Pancreas (tissue), 10 donors: ENCODE results near the gene CTNNA2. TPM values are rescaled to one million over a fixed set of nuclear protein-coding genes. Genes with fewer than 3 reads are reported as not detected.

Experiments
- ATAC-seq, 4 donors: fragments of 200-7000 bp; cut with Tn5 transposase; one replicate each; pipeline versions ENCODE4 v1.8.0 to v1.9.1; 2020; ENCODE audit warnings: mild to moderate bottlenecking in 4 of 4, moderate library complexity in 4 of 4
- DNase-seq, 6 donors: peaks; one replicate each; pipeline ENCODE4 v3.0.0-alpha.2; 2020
- FAIRE-seq: peaks from 2 replicates; lab custom pipeline; 2012; peaks lifted over from hg19 to GRCh38; lab: Jason Lieb, UNC
- H3K27ac ChIP-seq, 4 donors: fragments of 200-600 bp; sonication (generic); 1 replicate in 3 of 4; 2 replicates in 1 of 4; pipeline versions ENCODE4 v1.5.0 to v1.8.0; 2020
- H3K27me3 ChIP-seq, 4 donors: fragments of 200-600 bp; one replicate each; pipeline ENCODE4 v1.8.0; 2021
- H3K36me3 ChIP-seq, 3 donors: fragments of 200-600 bp; sonication (generic) in 1 of 3; one replicate each; pipeline versions ENCODE4 v1.5.0 to v1.8.0; 2020 to 2021
- H3K4me1 ChIP-seq, 3 donors: fragments of 200-600 bp; one replicate each; pipeline ENCODE4 v1.8.0; 2021
- H3K4me3 ChIP-seq, 4 donors: fragments of 200-600 bp; sonication (generic) in 2 of 4; one replicate each; pipeline versions ENCODE4 v1.5.0 to v1.8.0; 2020 to 2021
- H3K9me3 ChIP-seq, 4 donors: fragments of 200-600 bp; one replicate each; pipeline ENCODE4 v1.8.0; 2021
- CTCF ChIP-seq, 4 donors: fragments of 200-600 bp; sonication (generic) in 3 of 4; IDR thresholded peaks; one replicate each; pipeline versions ENCODE4 v1.5.0 to v1.8.0; 2021; ENCODE audit warnings: antibody characterized with exemption in 4 of 4
- WGBS, 2 donors: extraction: QIAGEN DNeasy Blood & Tissue Kit; methylation state at CpG; one replicate each; pipeline ENCODE4 v1.1.7; 2013; 5-methylcytosine and 5-hydroxymethylcytosine counted together
- intact Hi-C, 3 donors: fragments of 100-400 bp; cut with DNase I; formaldehyde crosslinking; loops; one replicate each; pipeline versions ENCODE4 v1.11.1 to v1.14.2; 2022
- polyA plus RNA-seq, 2 donors: library from polyadenylated mRNA; stranded (reverse); fragments of 200-250 nt; gene quantifications; one replicate each; pipeline ENCODE4 v1.2.3, GENCODE V29; 2013
- total RNA-seq, 6 donors: library from RNA; stranded (reverse); fragmentation: NEBNext Ultra II Directional in 4 of 6; extraction: Animal tissue kit (Norgen Biotek cat#: 25700) in 4 of 6; gene quantifications; one replicate each; pipeline versions ENCODE4 v1.2.1 to v1.2.4, GENCODE V29; 2021 to 2023
- donor health status: healthy with polysubstance abuse.
- donor health status: DM: no; HTN: no; CAD: no; lungs with moderate emphysema.
- donor health status: DM: no; HTN: no; CAD: no.
- donor health status: control.
- donor health status: control.
- donor health status: Bipolar disorder and iron deficiency.
- donor health status: DM: yes; HTN: yes; CAD: no.
- donor health status: DM: no; HTN: no; CAD: no.
- donor health status: DM: no; HTN: no; CAD: no.
- donor health status: DM: yes; HTN: yes; CAD: no.

Gene CTNNA2
- total and polyA plus RNA-seq, 8 donors: 0.25 to 12.1 (median 2.1) TPM

DNA sequence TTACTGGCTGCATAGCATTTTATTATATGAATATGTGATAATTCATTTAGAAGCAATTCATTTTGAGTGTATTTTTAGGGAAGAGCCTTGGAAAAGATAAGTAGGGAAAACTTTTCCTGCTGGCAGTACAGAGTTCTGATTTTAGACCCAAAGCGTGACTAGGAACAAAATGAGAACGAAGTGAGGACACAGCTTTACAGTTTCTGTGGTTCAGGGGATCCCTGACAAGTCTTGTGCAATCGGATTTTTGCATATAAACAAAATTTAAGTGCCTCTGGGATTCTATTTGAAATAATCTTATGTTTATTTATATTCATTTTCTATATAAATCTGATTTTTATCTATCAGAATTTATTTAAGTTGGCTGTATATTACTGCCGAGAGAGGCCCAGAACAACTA lies 402.6 kb downstream of the CTNNA2 start:
- intact Hi-C loops: no loop called here
- no peaks in the 10 kb centered on the region for H3K4me1 ChIP-seq
- no peak for DNase-seq
- H3K4me3 ChIP-seq: no peak overlapping the region
- TF ChIP-seq CTCF (IDR thresholded peaks at IDR 0.05): no peak
- no peak overlapping the region for H3K27ac ChIP-seq
- FAIRE-seq: no peak
- no peaks in the 10 kb centered on the region for H3K9me3 ChIP-seq
- 74 to 77% methylated on average over 4 of the region's 4 CpGs for WGBS, 2 donors
- no peaks in the 10 kb centered on the region for H3K27me3 ChIP-seq
- no peak for ATAC-seq
- H3K36me3 ChIP-seq: no peaks in the 10 kb centered on the region

- H3K27ac ChIP-seq: no peak overlapping the region
- no peaks in the 10 kb centered on the region for H3K4me1 ChIP-seq
- FAIRE-seq: no peak
- WGBS, 2 donors: 44 to 72% methylated on average over 1 to 3 of the region's 4 CpGs
- H3K36me3 ChIP-seq: no peaks in the 10 kb centered on the region
- TF ChIP-seq CTCF (IDR thresholded peaks at IDR 0.05): no peak
- no peak for DNase-seq
- no peak for ATAC-seq
- no peak overlapping the region for H3K4me3 ChIP-seq
- no peaks in the 10 kb centered on the region for H3K9me3 ChIP-seq
- H3K27me3 ChIP-seq: no peaks in the 10 kb centered on the region
- intact Hi-C loops: no loop called here
Observed at GRCh38 chr2:79916285-79916684, 403.4 kb downstream of the CTNNA2 start.

GRCh38 chr2:79920512-79921076 lies 407.7 kb downstream of the CTNNA2 start:
- intact Hi-C loops: no loop called here
- 60 to 61% methylated on average over 3 of the region's 3 CpGs for WGBS, 2 donors
- no peaks in the 10 kb centered on the region for H3K27me3 ChIP-seq
- no peaks in the 10 kb centered on the region for H3K9me3 ChIP-seq
- H3K4me1 ChIP-seq: no peaks in the 10 kb centered on the region
- H3K27ac ChIP-seq: no peak overlapping the region
- H3K4me3 ChIP-seq: no peak overlapping the region
- FAIRE-seq (no peak), ATAC-seq (no peak), DNase-seq (no peak)
- H3K36me3 ChIP-seq: no peaks in the 10 kb centered on the region
- no peak for TF ChIP-seq CTCF (IDR thresholded peaks at IDR 0.05)

DNA sequence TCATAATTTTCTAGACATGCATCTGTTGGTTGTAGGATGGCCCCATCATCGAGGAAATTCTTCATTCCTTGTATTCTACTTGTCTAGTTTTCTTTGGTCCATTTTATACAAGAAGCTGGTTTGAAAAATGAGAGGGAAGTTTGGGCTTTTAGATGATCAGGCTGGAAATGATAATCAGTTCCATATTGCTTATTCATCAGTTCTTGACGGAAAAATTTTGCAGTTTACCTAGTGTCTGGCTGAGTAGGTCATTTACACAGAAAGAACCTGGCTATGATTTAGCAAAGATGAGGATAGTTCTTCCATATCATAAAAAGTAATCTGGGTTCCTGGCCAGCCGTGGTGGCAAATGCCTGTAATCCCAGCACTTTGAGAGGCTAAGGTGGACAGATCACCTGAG lies 416.8 kb downstream of the CTNNA2 start:
- Histone ChIP-seq H3K4me3 (no peak overlapping the region), H3K36me3 (no peaks in the 10 kb centered on the region), H3K9me3 (no peaks in the 10 kb centered on the region), H3K27ac (no peak overlapping the region), H3K27me3 (no peaks in the 10 kb centered on the region), H3K4me1 (no peaks in the 10 kb centered on the region)
- FAIRE-seq: no peak
- WGBS, 2 donors: 55 to 81% methylated on average over 3 of the region's 3 CpGs
- no peak for TF ChIP-seq CTCF (IDR thresholded peaks at IDR 0.05)
- ATAC-seq: no peak
- DNase-seq: no peak
- intact Hi-C loops: no loop called here

- peaks cover 0 to 5% (median 0%) of the 10 kb centered on the region in 3 donors for H3K4me1 ChIP-seq
- no peaks in the 10 kb centered on the region for H3K9me3 ChIP-seq
- no peak for TF ChIP-seq CTCF (IDR thresholded peaks at IDR 0.05)
- no peak for DNase-seq
- ATAC-seq: no peak
- intact Hi-C loops: no loop called here
- no peaks in the 10 kb centered on the region for H3K27me3 ChIP-seq
- no peak overlapping the region for H3K27ac ChIP-seq
- no peak for FAIRE-seq
- H3K36me3 ChIP-seq: no peaks in the 10 kb centered on the region
- 30 to 32% methylated on average over 5 of the region's 5 CpGs for WGBS, 2 donors
- no peak overlapping the region for H3K4me3 ChIP-seq
Observed at GRCh38 chr2:79935046-79935732, 422.3 kb downstream of the CTNNA2 start.
